Stimulated activated effector memory CD8-positive, alpha-beta T cell treated with anti-CD3 and anti-CD28 coated beads, Interleukin-12 subunit alpha, Interleukin-12 subunit beta, amount 100 ng/mL, for 72 hours (primary cell): ENCODE results near the gene C1orf232.

Experiments used
- ATAC-seq: fragments of 150-1000 bp; cut with Tn5 transposase; 2 replicates; pipeline ENCODE4 v1.10.0; 2021
- DNase-seq, 2 donors: peaks; one replicate each; pipeline ENCODE4 v3.0.0; 2021 to 2022; ENCODE audit warnings: low spot score in 2 of 2
- H3K27ac Mint-ChIP-seq: one replicate; pipeline ENCODE4 v1.8.0; 2022; ENCODE audit warnings: mild to moderate bottlenecking, mixed read lengths
- H3K36me3 Mint-ChIP-seq: one replicate; pipeline ENCODE4 v1.8.0; 2022; ENCODE audit warnings: mild to moderate bottlenecking, mixed read lengths
- H3K4me1 Mint-ChIP-seq: one replicate; pipeline ENCODE4 v1.8.0; 2022; ENCODE audit warnings: mixed read lengths
- H3K4me3 Mint-ChIP-seq: one replicate; pipeline ENCODE4 v1.8.0; 2022; ENCODE audit warnings: mild to moderate bottlenecking, mixed read lengths
- H3K9me3 Mint-ChIP-seq: one replicate; pipeline ENCODE4 v1.8.0; 2022; ENCODE audit warnings: mixed read lengths

C1orf232 gene

GRCh38 chr1:26153966-26154532, 14.7 kb downstream of the C1orf232 start:
- no peak overlapping the region for H3K4me3 Mint-ChIP-seq
- no peak for ATAC-seq
- no peaks in the 10 kb centered on the region for H3K9me3 Mint-ChIP-seq
- no peak for DNase-seq
- H3K4me1 Mint-ChIP-seq = no peaks in the 10 kb centered on the region
- H3K36me3 Mint-ChIP-seq = no peaks in the 10 kb centered on the region
- no peak overlapping the region for H3K27ac Mint-ChIP-seq

DNA sequence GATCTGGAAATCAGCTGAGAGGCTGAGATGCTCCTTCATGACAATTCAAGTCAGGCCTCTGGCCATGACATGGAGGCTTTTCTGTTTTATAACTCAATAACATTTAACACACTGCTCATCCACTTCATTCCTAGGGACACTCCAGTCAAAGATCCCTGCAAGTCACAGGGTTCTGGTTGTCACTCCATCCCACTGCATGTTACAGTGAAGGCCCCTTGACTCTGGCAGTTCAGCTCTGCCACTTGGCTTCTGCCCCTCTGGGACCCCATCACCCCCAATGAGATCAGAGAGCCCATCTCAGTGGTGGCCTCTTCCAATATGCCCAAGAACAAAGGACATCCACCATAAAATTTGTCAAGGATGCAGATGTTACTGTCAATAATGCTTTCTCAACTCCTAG, 19.9 kb downstream of the C1orf232 start:
- Mint-ChIP-seq H3K4me3 (no peak overlapping the region), H3K9me3 (no peaks in the 10 kb centered on the region), H3K36me3 (peaks cover 5% of the 10 kb centered on the region), H3K27ac (no peak overlapping the region), H3K4me1 (peaks cover 5% of the 10 kb centered on the region)
- DNase-seq (no peak), ATAC-seq (no peak)

- Mint-ChIP-seq H3K9me3 (no peaks in the 10 kb centered on the region), H3K27ac (no peak overlapping the region)
Measured at GRCh38 chr1:26145960-26146294, 22.8 kb downstream of the C1orf232 start.

GRCh38 chr1:26145041-26145959, 23.5 kb downstream of the C1orf232 start:
- Mint-ChIP-seq H3K36me3 (peaks cover 5% of the 10 kb centered on the region), H3K4me1 (peaks cover 5% of the 10 kb centered on the region), H3K27ac (no peak overlapping the region), H3K4me3 (no peak overlapping the region), H3K9me3 (no peaks in the 10 kb centered on the region)
- DNase-seq (peak; percentile 56 to 79), ATAC-seq (peak; percentile 86)

More at GRCh38 chr1:26145960-26146294, 22.8 kb downstream of the C1orf232 start:
- Mint-ChIP-seq H3K4me3 (no peak overlapping the region), H3K4me1 (peaks cover 5% of the 10 kb centered on the region), H3K36me3 (peaks cover 5% of the 10 kb centered on the region)
- DNase-seq = no peak
- ATAC-seq = no peak

GRCh38 chr1:26142159-26142558, 26.6 kb downstream of the C1orf232 start:
- ATAC-seq (no peak), DNase-seq (no peak)
- no peaks in the 10 kb centered on the region for H3K9me3 Mint-ChIP-seq
- no peak overlapping the region for H3K27ac Mint-ChIP-seq
- H3K4me1 Mint-ChIP-seq = peaks cover 11% of the 10 kb centered on the region
- no peak overlapping the region for H3K4me3 Mint-ChIP-seq
- no peaks in the 10 kb centered on the region for H3K36me3 Mint-ChIP-seq

- no peak for ATAC-seq
- Mint-ChIP-seq H3K27ac (no peak overlapping the region), H3K36me3 (no peaks in the 10 kb centered on the region), H3K4me3 (no peak overlapping the region), H3K9me3 (no peaks in the 10 kb centered on the region), H3K4me1 (peaks cover 6% of the 10 kb centered on the region)
- no peak for DNase-seq
Measured at GRCh38 chr1:26138974-26139558, 29.7 kb downstream of the C1orf232 start.

GRCh38 chr1:26134466-26134865, 34.3 kb downstream of the C1orf232 start:
- H3K36me3 Mint-ChIP-seq = no peaks in the 10 kb centered on the region
- H3K4me1 Mint-ChIP-seq = peaks cover 6% of the 10 kb centered on the region
- DNase-seq (no peak), ATAC-seq (no peak)
- no peak overlapping the region for H3K4me3 Mint-ChIP-seq
- H3K9me3 Mint-ChIP-seq = no peaks in the 10 kb centered on the region
- H3K27ac Mint-ChIP-seq = no peak overlapping the region

DNA sequence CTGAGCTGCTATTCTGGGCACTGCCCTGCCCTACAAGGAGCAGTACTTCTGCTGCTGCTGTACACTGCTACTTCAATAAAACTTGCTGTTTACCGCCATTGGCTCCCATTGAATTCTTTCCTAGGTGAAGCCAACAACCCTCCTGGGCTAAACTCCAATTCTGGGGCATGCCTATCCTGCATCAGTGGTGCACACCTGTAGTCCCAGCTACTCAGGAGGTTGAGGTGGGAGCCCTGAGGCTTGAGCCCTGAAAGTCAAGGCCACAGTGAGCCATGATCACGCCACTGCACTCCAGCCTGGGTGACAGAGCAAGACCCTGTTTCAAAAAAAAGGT, 36.0 kb downstream of the C1orf232 start:
- ATAC-seq (no peak), DNase-seq (no peak)
- H3K4me1 Mint-ChIP-seq = peaks cover 4% of the 10 kb centered on the region
- no peaks in the 10 kb centered on the region for H3K9me3 Mint-ChIP-seq
- no peak overlapping the region for H3K4me3 Mint-ChIP-seq
- H3K27ac Mint-ChIP-seq = no peak overlapping the region
- no peaks in the 10 kb centered on the region for H3K36me3 Mint-ChIP-seq

DNA sequence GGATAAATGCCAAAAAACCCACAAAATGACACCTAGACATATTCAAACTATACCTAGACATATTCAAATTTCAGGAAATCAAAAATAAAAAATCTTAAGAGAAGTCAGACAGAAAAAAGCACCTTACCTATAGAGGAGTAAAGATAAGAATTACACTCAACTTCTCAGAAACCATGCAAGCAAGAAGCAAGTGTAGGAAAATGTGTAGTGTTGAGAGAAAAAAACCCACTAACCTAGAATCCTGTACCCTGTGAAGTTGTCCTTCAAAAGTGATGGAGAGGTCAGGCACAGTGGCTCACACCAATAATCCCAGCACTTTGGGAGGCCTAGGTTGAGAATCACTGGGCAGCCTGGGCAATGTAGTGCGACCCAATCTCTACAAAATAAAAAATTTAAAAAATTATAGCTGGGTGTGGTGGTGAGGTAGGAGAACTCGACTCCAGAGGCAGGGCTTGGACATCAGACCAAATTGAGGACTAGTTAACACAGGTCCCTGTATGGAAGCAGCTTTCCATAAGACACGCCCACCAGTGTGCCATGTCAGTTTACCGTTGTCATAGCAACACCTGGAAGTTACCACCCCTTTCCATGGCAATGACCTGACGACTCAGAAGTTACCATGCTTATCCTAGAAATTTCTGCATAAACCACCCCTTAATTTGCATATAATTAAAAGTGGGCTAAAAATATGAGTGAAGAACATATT, 36.5 kb downstream of the C1orf232 start:
- ATAC-seq = no peak
- H3K36me3 Mint-ChIP-seq = no peaks in the 10 kb centered on the region
- H3K9me3 Mint-ChIP-seq = no peaks in the 10 kb centered on the region
- no peak overlapping the region for H3K27ac Mint-ChIP-seq
- H3K4me1 Mint-ChIP-seq = peaks cover 9% of the 10 kb centered on the region
- DNase-seq = no peak
- H3K4me3 Mint-ChIP-seq = no peak overlapping the region

DNA sequence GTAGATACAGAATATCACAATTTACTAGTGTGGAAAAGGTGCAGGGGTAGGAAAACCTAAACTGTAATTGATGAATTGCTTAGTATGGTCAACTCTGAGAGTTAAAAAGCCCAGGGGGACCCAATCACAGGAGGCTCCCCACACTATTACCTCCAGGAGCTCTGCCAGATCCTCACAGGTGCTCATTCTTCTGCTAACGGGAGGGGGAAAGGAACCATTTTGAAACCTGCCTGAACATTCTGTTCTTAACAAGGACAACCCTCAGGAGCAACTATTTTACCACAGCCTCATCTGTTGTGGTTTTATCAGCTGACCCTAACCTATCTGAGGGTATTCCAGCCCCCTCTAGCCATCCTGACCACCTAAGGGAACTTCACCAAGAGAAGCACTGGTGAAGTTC, 38.1 kb downstream of the C1orf232 start:
- Mint-ChIP-seq H3K4me3 (no peak overlapping the region), H3K4me1 (peaks cover 19% of the 10 kb centered on the region), H3K27ac (no peak overlapping the region), H3K36me3 (peaks cover 7% of the 10 kb centered on the region), H3K9me3 (no peaks in the 10 kb centered on the region)
- no peak for ATAC-seq
- no peak for DNase-seq

- Mint-ChIP-seq H3K27ac (no peak overlapping the region), H3K4me1 (peaks cover 19% of the 10 kb centered on the region), H3K4me3 (no peak overlapping the region), H3K36me3 (peaks cover 7% of the 10 kb centered on the region), H3K9me3 (no peaks in the 10 kb centered on the region)
- ATAC-seq (no peak), DNase-seq (no peak)
Measured at GRCh38 chr1:26129778-26130177, 39.0 kb downstream of the C1orf232 start.

- H3K27ac Mint-ChIP-seq = no peak overlapping the region
- DNase-seq (no peak), ATAC-seq (no peak)
- peaks cover 25% of the 10 kb centered on the region for H3K36me3 Mint-ChIP-seq
- no peaks in the 10 kb centered on the region for H3K9me3 Mint-ChIP-seq
- peaks cover 26% of the 10 kb centered on the region for H3K4me1 Mint-ChIP-seq
- H3K4me3 Mint-ChIP-seq = peak overlapping the region; percentile 7
Measured at GRCh38 chr1:26127235-26128163, 41.3 kb downstream of the C1orf232 start.

DNA sequence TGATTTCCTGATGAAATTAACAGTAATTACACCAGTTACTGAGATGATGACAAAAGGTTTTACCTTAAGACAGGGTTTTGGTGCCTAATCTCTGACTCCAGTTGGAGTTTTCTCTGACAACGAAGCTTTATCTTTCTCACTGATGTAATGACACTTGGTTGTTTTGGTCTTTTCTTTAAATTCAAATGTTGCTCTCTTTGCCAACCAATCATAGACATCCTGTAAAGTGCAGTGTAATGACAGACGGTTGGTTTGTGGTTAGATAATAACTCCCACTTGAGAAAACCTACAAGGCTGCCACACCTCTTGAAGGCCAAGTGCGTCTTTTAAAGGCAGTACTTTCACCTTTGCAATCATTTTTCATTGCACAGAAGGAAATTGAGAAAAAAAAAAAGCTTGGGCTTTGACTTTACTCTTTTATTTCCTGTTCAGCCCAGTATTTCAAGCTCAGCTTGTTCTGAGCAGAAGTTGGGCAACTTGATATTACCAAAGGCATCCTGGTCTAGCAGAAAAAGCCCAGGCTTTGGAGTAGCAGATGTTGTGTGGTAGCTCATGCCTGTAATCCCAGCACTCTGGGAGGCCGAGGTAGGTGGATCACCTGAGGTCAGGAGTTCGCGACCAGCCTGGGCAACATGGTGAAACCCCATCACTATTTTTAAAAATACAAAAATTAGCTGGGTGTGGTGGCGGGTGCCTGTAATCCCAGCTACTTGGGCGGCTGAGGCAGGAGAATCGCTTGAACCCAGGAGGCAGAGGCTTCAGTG, 42.3 kb downstream of the C1orf232 start:
- Mint-ChIP-seq H3K4me3 (peak overlapping the region; percentile 39), H3K36me3 (peaks cover 35% of the 10 kb centered on the region), H3K9me3 (no peaks in the 10 kb centered on the region), H3K27ac (peak overlapping the region; percentile 89), H3K4me1 (peaks cover 26% of the 10 kb centered on the region)
- ATAC-seq = peak; percentile 97
- no peak for DNase-seq

DNA sequence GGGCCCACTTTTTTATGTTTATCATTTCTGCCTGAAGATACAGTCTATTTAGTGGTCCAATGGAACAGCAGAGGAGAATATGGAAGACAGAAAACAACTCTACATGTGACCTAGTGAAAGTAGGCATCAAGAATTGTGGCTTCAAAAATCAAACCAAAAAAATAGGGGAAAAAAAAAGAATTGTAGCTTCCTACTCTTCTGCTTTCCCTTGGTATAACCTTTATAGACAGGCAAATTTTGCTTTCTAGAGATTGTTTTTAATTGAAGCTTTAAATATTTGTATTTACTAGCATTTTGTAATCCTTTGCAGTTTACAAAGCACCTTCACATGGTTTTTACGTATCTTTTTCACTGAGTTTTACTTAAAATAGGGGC, 42.8 kb downstream of the C1orf232 start:
- H3K9me3 Mint-ChIP-seq = no peaks in the 10 kb centered on the region
- DNase-seq (no peak), ATAC-seq (no peak)
- peaks cover 26% of the 10 kb centered on the region for H3K4me1 Mint-ChIP-seq
- peak overlapping the region; percentile 89 for H3K27ac Mint-ChIP-seq
- H3K4me3 Mint-ChIP-seq = peak overlapping the region; percentile 39
- H3K36me3 Mint-ChIP-seq = peaks cover 37% of the 10 kb centered on the region
